Activated CD8-positive, alpha-beta memory T cell treated with anti-CD3 and anti-CD28 coated beads, Interleukin-2, amount 10 ng/mL, durations not matched to agents 7 days and 5 days (primary cell): ENCODE results near the gene ESF1. TPM values are rescaled to one million over a fixed set of nuclear protein-coding genes. Genes with fewer than 3 reads are reported as not detected.

Experiments
- ATAC-seq: fragments of 150-1000 bp; cut with Tn5 transposase; one replicate; pipeline ENCODE4 v1.10.0; 2021; ENCODE audit warnings: moderate library complexity
- CTCF ChIA-PET: fragments of 350-600 bp; sonication (Branson Sonifier 250); formaldehyde crosslinking; loops from one replicate; lab custom pipeline; 2021; ENCODE audit warnings: antibody characterized with exemption; lab: Charles Lee
- DNase-seq: peaks from one replicate; pipeline ENCODE4 v3.0.0-alpha.2; 2020
- H3K27ac Mint-ChIP-seq: one replicate; pipeline ENCODE4 v1.8.0; 2021; ENCODE audit warnings: mild to moderate bottlenecking, mixed read lengths
- H3K27me3 Mint-ChIP-seq: one replicate; pipeline ENCODE4 v1.8.0; 2021; ENCODE audit warnings: mixed read lengths
- H3K36me3 Mint-ChIP-seq: one replicate; pipeline ENCODE4 v1.8.0; 2021; ENCODE audit warnings: mild to moderate bottlenecking, mixed read lengths
- H3K4me1 Mint-ChIP-seq: one replicate; pipeline ENCODE4 v1.8.0; 2021; ENCODE audit warnings: mixed read lengths
- H3K4me3 Mint-ChIP-seq: one replicate; pipeline ENCODE4 v1.8.0; 2021; ENCODE audit warnings: mild to moderate bottlenecking, moderate library complexity, mixed read lengths
- H3K9me3 Mint-ChIP-seq: one replicate; pipeline ENCODE4 v1.8.0; 2022; ENCODE audit warnings: low read depth, mixed read lengths
- total RNA-seq, 2 experiments: library from RNA; stranded (reverse); gene quantifications; one replicate each; pipeline ENCODE4 v1.2.3, GENCODE V29; 2021

ESF1 gene, protein sequence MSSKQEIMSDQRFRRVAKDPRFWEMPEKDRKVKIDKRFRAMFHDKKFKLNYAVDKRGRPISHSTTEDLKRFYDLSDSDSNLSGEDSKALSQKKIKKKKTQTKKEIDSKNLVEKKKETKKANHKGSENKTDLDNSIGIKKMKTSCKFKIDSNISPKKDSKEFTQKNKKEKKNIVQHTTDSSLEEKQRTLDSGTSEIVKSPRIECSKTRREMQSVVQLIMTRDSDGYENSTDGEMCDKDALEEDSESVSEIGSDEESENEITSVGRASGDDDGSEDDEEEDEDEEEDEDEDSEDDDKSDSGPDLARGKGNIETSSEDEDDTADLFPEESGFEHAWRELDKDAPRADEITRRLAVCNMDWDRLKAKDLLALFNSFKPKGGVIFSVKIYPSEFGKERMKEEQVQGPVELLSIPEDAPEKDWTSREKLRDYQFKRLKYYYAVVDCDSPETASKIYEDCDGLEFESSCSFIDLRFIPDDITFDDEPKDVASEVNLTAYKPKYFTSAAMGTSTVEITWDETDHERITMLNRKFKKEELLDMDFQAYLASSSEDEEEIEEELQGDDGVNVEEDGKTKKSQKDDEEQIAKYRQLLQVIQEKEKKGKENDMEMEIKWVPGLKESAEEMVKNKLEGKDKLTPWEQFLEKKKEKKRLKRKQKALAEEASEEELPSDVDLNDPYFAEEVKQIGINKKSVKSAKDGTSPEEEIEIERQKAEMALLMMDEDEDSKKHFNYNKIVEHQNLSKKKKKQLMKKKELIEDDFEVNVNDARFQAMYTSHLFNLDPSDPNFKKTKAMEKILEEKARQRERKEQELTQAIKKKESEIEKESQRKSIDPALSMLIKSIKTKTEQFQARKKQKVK
- total RNA-seq: 10 to 100 TPM; 11.8 to 17.3 TPM

DNA sequence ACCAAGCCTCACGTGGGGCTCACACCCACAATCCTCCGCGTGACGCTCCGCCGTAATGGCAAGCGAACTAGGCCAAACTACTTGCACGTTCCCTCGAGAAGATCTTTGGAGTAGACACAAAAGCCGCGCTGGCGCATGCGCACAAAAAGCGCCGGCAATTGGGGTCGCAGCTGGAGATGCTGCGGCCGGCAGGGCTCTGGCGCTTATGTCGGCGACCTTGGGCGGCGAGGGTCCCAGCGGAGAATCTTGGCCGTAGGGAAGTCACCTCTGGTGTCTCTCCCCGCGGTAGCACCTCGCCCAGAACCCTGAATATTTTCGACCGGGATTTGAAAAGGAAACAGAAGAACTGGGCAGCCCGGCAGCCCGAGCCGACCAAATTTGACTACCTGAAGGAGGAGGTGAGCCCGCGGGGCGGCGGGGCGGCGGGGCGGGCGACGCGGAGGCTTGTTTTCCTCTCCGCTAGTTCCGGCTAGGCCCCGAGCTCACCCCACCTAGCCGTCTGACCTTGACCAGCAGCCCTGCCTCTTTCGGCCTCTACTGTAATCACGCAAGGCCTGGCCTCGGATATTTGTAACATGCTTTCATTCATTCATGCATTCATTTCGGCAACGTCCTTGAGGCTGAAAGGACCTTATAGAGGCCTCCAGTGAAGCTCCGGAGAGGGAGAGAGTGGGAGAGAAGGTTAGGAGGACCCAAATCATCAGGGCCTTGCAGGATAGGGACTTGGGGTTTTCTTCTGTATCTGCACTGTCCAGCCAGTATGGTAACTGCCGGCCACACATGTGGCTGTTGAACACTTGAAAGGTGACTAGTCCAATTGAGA is at the start of gene ESF1, which contains the start of gene NDUFAF5:
ESF1 (minus strand) TSS at position 27 of the 823 bp plus-strand sequence. CDS start 1,779 bp downstream, outside the sequence.
NDUFAF5 (plus strand) TSS at position 136 of the 823 bp plus-strand sequence; CDS start at position 177, 41 bp downstream.
- peak within 1 kb of the TSS; percentile 89 for H3K4me3 Mint-ChIP-seq
- H3K36me3 Mint-ChIP-seq: peaks cover 37% of the 10 kb centered on the region
- peaks cover 43% of the 10 kb centered on the region for H3K4me1 Mint-ChIP-seq
- H3K9me3 Mint-ChIP-seq: no peaks in the 10 kb centered on the region
- no peaks in the 10 kb centered on the region for H3K27me3 Mint-ChIP-seq
- CTCF ChIA-PET: interaction anchor here (0.8 to 2.7 kb wide), 5 partner anchors 9 to 57 kb away, joined by 3 to 25 read pairs (median 5); no protein-coding TSS in a partner anchor
- H3K27ac Mint-ChIP-seq: peak within 1 kb of the TSS; percentile 93
- DNase-seq: peak; percentile 97
- peak; percentile 98 for ATAC-seq

- CTCF ChIA-PET: no interaction called here
- Mint-ChIP-seq H3K27ac (no peak overlapping the region), H3K9me3 (no peaks in the 10 kb centered on the region), H3K4me1 (no peaks in the 10 kb centered on the region), H3K27me3 (peaks cover 20% of the 10 kb centered on the region), H3K4me3 (no peak overlapping the region), H3K36me3 (no peaks in the 10 kb centered on the region)
- DNase-seq (no peak), ATAC-seq (no peak)
Measured at GRCh38 chr20:13831476-13831875, 46.8 kb upstream of the ESF1 start.

- ATAC-seq (no peak), DNase-seq (no peak)
- H3K27ac Mint-ChIP-seq: no peak overlapping the region
- peaks cover 7% of the 10 kb centered on the region for H3K27me3 Mint-ChIP-seq
- H3K36me3 Mint-ChIP-seq: no peaks in the 10 kb centered on the region
- no peaks in the 10 kb centered on the region for H3K4me1 Mint-ChIP-seq
- H3K9me3 Mint-ChIP-seq: no peaks in the 10 kb centered on the region
- H3K4me3 Mint-ChIP-seq: no peak overlapping the region
- CTCF ChIA-PET: no interaction called here
Measured at GRCh38 chr20:13825465-13825864, 40.7 kb upstream of the ESF1 start.

DNA sequence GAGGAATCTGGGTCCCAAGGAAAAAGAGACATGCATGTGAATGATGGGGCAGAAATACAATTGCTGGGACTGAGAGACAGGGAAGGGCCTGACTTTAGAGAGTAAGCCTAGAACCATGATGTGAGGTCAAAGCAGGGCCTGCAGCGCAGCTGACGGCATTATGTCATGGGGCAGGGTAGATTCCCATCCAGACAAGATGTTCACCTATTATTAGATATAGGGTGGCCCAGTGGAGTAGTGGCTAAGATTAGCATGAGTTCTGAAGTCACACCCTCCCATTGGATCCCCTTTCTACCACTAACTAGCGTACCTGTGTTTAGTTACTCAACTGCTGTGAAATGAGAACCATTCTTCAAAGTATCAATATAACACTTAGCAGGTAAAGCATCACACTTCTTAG is 39.7 kb upstream of the ESF1 start:
- CTCF ChIA-PET: no interaction called here
- DNase-seq (no peak), ATAC-seq (no peak)
- no peaks in the 10 kb centered on the region for H3K9me3 Mint-ChIP-seq
- H3K4me3 Mint-ChIP-seq: no peak overlapping the region
- H3K27me3 Mint-ChIP-seq: peaks cover 7% of the 10 kb centered on the region
- H3K36me3 Mint-ChIP-seq: no peaks in the 10 kb centered on the region
- H3K27ac Mint-ChIP-seq: no peak overlapping the region
- H3K4me1 Mint-ChIP-seq: no peaks in the 10 kb centered on the region

- no peak for DNase-seq
- H3K27ac Mint-ChIP-seq: no peak overlapping the region
- CTCF ChIA-PET: no interaction called here
- no peaks in the 10 kb centered on the region for H3K9me3 Mint-ChIP-seq
- H3K27me3 Mint-ChIP-seq: no peaks in the 10 kb centered on the region
- H3K4me1 Mint-ChIP-seq: no peaks in the 10 kb centered on the region
- H3K4me3 Mint-ChIP-seq: no peak overlapping the region
- ATAC-seq: no peak
- peaks cover 5% of the 10 kb centered on the region for H3K36me3 Mint-ChIP-seq
Measured at GRCh38 chr20:13822459-13822858, 37.7 kb upstream of the ESF1 start.

GRCh38 chr20:13821876-13822275 is 37.2 kb upstream of the ESF1 start:
- Mint-ChIP-seq H3K27ac (no peak overlapping the region), H3K4me3 (no peak overlapping the region), H3K36me3 (peaks cover 7% of the 10 kb centered on the region), H3K9me3 (no peaks in the 10 kb centered on the region), H3K4me1 (no peaks in the 10 kb centered on the region), H3K27me3 (no peaks in the 10 kb centered on the region)
- no peak for ATAC-seq
- no peak for DNase-seq
- CTCF ChIA-PET: interaction anchor here (3.5 kb wide), 1 partner anchor 232 kb away, joined by 20 read pairs; no protein-coding TSS in a partner anchor

- no peak for DNase-seq
- no peak overlapping the region for H3K27ac Mint-ChIP-seq
- peak; percentile 70 for ATAC-seq
Measured at GRCh38 chr20:13819885-13820645, 35.3 kb upstream of the ESF1 start.

DNA sequence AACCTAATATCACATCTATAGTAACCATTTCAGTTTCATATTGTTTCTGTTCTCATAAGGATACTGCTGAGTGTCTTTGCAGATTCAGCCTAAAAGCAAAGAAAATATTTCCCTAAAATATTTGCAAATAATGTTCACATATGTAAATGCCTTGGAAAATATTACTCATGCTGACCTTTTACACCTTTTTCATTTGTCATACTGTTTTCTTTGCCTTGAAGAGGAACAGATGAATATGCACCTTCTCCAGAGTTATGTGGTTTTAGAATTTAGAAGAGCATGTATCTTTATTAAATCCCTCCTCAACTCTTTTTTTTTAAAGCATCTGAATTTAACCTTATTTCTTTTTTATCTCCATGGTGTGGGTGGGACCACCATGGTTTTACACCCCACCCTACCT is 32.6 kb upstream of the ESF1 start:
- H3K4me3 Mint-ChIP-seq: no peak overlapping the region
- no peaks in the 10 kb centered on the region for H3K4me1 Mint-ChIP-seq
- ATAC-seq (no peak), DNase-seq (no peak)
- no peaks in the 10 kb centered on the region for H3K9me3 Mint-ChIP-seq
- H3K27me3 Mint-ChIP-seq: no peaks in the 10 kb centered on the region
- CTCF ChIA-PET: interaction anchor here (0.9 to 2.2 kb wide), 3 partner anchors 10 to 236 kb away, joined by 3 to 5 read pairs (median 3); no protein-coding TSS in a partner anchor
- H3K27ac Mint-ChIP-seq: no peak overlapping the region
- H3K36me3 Mint-ChIP-seq: peaks cover 21% of the 10 kb centered on the region

More at GRCh38 chr20:13819885-13820645, 35.3 kb upstream of the ESF1 start:
- Mint-ChIP-seq H3K36me3 (peaks cover 14% of the 10 kb centered on the region), H3K4me3 (no peak overlapping the region), H3K9me3 (no peaks in the 10 kb centered on the region), H3K4me1 (no peaks in the 10 kb centered on the region), H3K27me3 (no peaks in the 10 kb centered on the region)
- CTCF ChIA-PET: interaction anchor here (1.0 to 3.5 kb wide), 7 partner anchors 10 to 273 kb away, joined by 3 to 20 read pairs (median 3); no protein-coding TSS in a partner anchor

DNA sequence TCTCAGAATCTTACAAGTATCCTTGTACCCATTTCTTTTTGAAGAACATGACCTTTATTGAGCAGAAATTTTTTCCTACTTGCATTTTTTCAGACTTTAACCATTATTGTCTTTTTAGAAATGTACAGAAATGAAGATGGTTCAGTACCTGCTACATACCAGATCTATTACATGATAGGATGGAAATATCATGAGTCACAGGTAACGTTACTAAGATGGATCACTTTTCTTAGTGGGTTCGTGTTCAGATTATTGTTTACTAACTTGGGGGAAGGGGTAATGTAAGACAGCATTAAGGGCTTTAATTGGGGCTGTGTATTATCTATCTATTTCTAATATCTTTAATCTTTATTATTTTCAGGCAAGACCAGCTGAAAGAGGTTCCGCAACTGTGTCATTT is 32.0 kb upstream of the ESF1 start:
- no peak overlapping the region for H3K4me3 Mint-ChIP-seq
- H3K4me1 Mint-ChIP-seq: no peaks in the 10 kb centered on the region
- peak overlapping the region; percentile 7 for H3K27ac Mint-ChIP-seq
- no peaks in the 10 kb centered on the region for H3K27me3 Mint-ChIP-seq
- CTCF ChIA-PET: no interaction called here
- no peak for ATAC-seq
- DNase-seq: no peak
- no peaks in the 10 kb centered on the region for H3K9me3 Mint-ChIP-seq
- H3K36me3 Mint-ChIP-seq: peaks cover 23% of the 10 kb centered on the region

DNA sequence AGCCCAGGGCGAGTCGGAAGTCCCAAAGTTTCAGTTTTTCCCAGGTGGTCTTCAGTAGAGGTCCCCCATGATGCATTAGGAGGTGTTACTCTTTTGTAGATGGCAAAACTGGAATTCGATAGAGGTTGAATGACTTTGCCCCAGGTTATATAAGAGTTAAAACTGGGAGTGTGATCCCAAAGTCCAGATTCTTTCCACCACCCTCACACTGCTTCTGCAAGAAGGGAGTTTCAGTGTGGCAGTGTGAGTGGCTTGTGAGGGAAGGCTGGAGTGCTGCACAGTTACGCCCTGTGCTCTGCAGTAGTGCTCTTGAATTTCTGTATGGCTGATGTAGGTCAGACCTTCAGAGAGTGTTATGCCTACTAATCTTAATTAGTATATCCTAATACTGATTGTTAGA is 30.0 kb upstream of the ESF1 start:
- Mint-ChIP-seq H3K36me3 (peaks cover 23% of the 10 kb centered on the region), H3K9me3 (no peaks in the 10 kb centered on the region), H3K4me1 (no peaks in the 10 kb centered on the region), H3K27me3 (no peaks in the 10 kb centered on the region), H3K4me3 (no peak overlapping the region), H3K27ac (no peak overlapping the region)
- DNase-seq (no peak), ATAC-seq (no peak)
- CTCF ChIA-PET: no interaction called here

DNA sequence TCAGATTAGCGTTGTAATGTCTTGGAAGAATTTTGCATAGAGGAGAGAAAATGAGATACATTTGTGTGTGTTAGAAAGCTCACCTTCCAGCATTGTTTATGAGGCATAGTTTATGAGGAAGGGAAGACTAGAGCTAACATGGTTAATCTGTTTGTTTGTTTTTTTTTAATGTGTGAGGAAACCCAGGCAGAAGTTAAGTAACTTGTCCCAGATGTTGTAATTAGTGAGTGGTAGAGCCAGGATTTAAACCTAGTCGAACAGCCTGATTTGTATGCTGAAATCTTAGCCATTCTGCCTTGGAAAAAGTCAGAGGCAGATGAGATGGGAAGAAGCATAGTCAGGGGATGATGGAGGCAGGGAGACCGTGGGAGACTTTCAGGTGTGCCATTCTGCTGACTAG is 29.2 kb upstream of the ESF1 start:
- H3K27ac Mint-ChIP-seq: no peak overlapping the region
- CTCF ChIA-PET: no interaction called here
- ATAC-seq: no peak
- DNase-seq: no peak
- no peaks in the 10 kb centered on the region for H3K27me3 Mint-ChIP-seq
- no peak overlapping the region for H3K4me3 Mint-ChIP-seq
- H3K4me1 Mint-ChIP-seq: no peaks in the 10 kb centered on the region
- H3K36me3 Mint-ChIP-seq: peaks cover 23% of the 10 kb centered on the region
- no peaks in the 10 kb centered on the region for H3K9me3 Mint-ChIP-seq

DNA sequence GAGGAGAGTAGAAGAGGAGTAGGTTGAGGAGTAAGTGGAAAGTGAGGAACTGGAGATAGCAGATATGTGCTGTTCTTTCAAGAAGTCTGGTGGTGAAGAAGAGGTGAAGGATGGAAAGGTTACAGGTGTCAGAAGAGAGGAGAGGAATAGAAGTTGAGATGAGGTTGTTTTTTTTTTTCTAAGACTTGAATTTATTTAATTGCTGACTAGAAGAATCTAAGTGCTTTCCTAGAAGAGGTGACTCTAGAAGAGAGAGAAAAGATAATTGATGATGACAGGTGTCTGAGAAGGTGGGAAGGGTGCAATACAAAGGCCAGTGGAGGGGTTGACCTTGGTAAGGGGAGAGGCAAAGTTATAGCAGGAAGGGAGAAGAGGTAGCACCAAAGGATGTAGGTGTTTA is 25.7 kb upstream of the ESF1 start:
- peaks cover 19% of the 10 kb centered on the region for H3K36me3 Mint-ChIP-seq
- no peak overlapping the region for H3K4me3 Mint-ChIP-seq
- no peaks in the 10 kb centered on the region for H3K9me3 Mint-ChIP-seq
- CTCF ChIA-PET: interaction anchor here (2.1 kb wide), 1 partner anchor 9 kb away, joined by 6 read pairs; no protein-coding TSS in a partner anchor
- H3K27me3 Mint-ChIP-seq: no peaks in the 10 kb centered on the region
- no peaks in the 10 kb centered on the region for H3K4me1 Mint-ChIP-seq
- DNase-seq: no peak
- ATAC-seq: no peak
- no peak overlapping the region for H3K27ac Mint-ChIP-seq
